ENCODE measurements around the gene NKPD1.

NKPD1 gene

GRCh38 chr19:45172611-45173208 lies 11.9 kb upstream of the NKPD1 start:
- no peak overlapping the region for H3K4me3 ChIP-seq (ENCODE audit: low read depth, low read length)
- no peak overlapping the region for H3K27ac ChIP-seq (ENCODE audit: low read depth, low read length)
- H3K36me3 ChIP-seq (ENCODE audit: insufficient read depth, low read length), result no peaks in the 10 kb centered on the region
- H3K4me1 ChIP-seq (ENCODE audit: control insufficient read depth, insufficient read depth, low read length, unreplicated experiment), result no peaks in the 10 kb centered on the region
- H2AFZ ChIP-seq (ENCODE audit: low read length, unreplicated experiment), result no peak overlapping the region
- H3K27me3 ChIP-seq (ENCODE audit: insufficient read depth, low read length), result no peaks in the 10 kb centered on the region
- no peaks in the 10 kb centered on the region for H3K79me2 ChIP-seq (ENCODE audit: control insufficient read depth, insufficient read depth, low read length, unreplicated experiment)

- H3K4me1 ChIP-seq (ENCODE audit: control insufficient read depth, insufficient read depth, low read length, unreplicated experiment), result no peaks in the 10 kb centered on the region
- no peak overlapping the region for H3K27ac ChIP-seq (ENCODE audit: low read depth, low read length)
- no peak overlapping the region for H3K4me3 ChIP-seq (ENCODE audit: low read depth, low read length)
- no peaks in the 10 kb centered on the region for H3K27me3 ChIP-seq (ENCODE audit: insufficient read depth, low read length)
- no peaks in the 10 kb centered on the region for H3K79me2 ChIP-seq (ENCODE audit: control insufficient read depth, insufficient read depth, low read length, unreplicated experiment)
- H3K36me3 ChIP-seq (ENCODE audit: insufficient read depth, low read length), result no peaks in the 10 kb centered on the region
- H2AFZ ChIP-seq (ENCODE audit: low read length, unreplicated experiment), result no peak overlapping the region
Observed at GRCh38 chr19:45172173-45172572, 11.4 kb upstream of the NKPD1 start.

- no peak overlapping the region for H2AFZ ChIP-seq (ENCODE audit: low read length, unreplicated experiment)
- no peaks in the 10 kb centered on the region for H3K79me2 ChIP-seq (ENCODE audit: control insufficient read depth, insufficient read depth, low read length, unreplicated experiment)
- H3K27ac ChIP-seq (ENCODE audit: low read depth, low read length), result no peak overlapping the region
- H3K4me1 ChIP-seq (ENCODE audit: control insufficient read depth, insufficient read depth, low read length, unreplicated experiment), result no peaks in the 10 kb centered on the region
- H3K4me3 ChIP-seq (ENCODE audit: low read depth, low read length), result no peak overlapping the region
- H3K27me3 ChIP-seq (ENCODE audit: insufficient read depth, low read length), result no peaks in the 10 kb centered on the region
- no peaks in the 10 kb centered on the region for H3K36me3 ChIP-seq (ENCODE audit: insufficient read depth, low read length)
Observed at GRCh38 chr19:45171211-45171623, 10.4 kb upstream of the NKPD1 start.

- H3K36me3 ChIP-seq (ENCODE audit: insufficient read depth, low read length), result no peaks in the 10 kb centered on the region
- no peak overlapping the region for H3K4me3 ChIP-seq (ENCODE audit: low read depth, low read length)
- no peak overlapping the region for H3K27ac ChIP-seq (ENCODE audit: low read depth, low read length)
- H3K27me3 ChIP-seq (ENCODE audit: insufficient read depth, low read length), result no peaks in the 10 kb centered on the region
- no peaks in the 10 kb centered on the region for H3K79me2 ChIP-seq (ENCODE audit: control insufficient read depth, insufficient read depth, low read length, unreplicated experiment)
- no peaks in the 10 kb centered on the region for H3K4me1 ChIP-seq (ENCODE audit: control insufficient read depth, insufficient read depth, low read length, unreplicated experiment)
- H2AFZ ChIP-seq (ENCODE audit: low read length, unreplicated experiment), result no peak overlapping the region
Observed at GRCh38 chr19:45170146-45171106, 9.6 kb upstream of the NKPD1 start.

GRCh38 chr19:45169602-45170001 lies 8.8 kb upstream of the NKPD1 start:
- Histone ChIP-seq H2AFZ (ENCODE audit: low read length, unreplicated experiment) (no peak overlapping the region), H3K27me3 (ENCODE audit: insufficient read depth, low read length) (no peaks in the 10 kb centered on the region), H3K4me3 (ENCODE audit: low read depth, low read length) (no peak overlapping the region), H3K27ac (ENCODE audit: low read depth, low read length) (no peak overlapping the region), H3K79me2 (ENCODE audit: control insufficient read depth, insufficient read depth, low read length, unreplicated experiment) (no peaks in the 10 kb centered on the region), H3K36me3 (ENCODE audit: insufficient read depth, low read length) (no peaks in the 10 kb centered on the region), H3K4me1 (ENCODE audit: control insufficient read depth, insufficient read depth, low read length, unreplicated experiment) (no peaks in the 10 kb centered on the region)

GRCh38 chr19:45168767-45169351 lies 8.1 kb upstream of the NKPD1 start:
- Histone ChIP-seq H2AFZ (ENCODE audit: low read length, unreplicated experiment) (no peak overlapping the region), H3K4me3 (ENCODE audit: low read depth, low read length) (no peak overlapping the region), H3K27ac (ENCODE audit: low read depth, low read length) (no peak overlapping the region), H3K36me3 (ENCODE audit: insufficient read depth, low read length) (no peaks in the 10 kb centered on the region), H3K27me3 (ENCODE audit: insufficient read depth, low read length) (no peaks in the 10 kb centered on the region), H3K4me1 (ENCODE audit: control insufficient read depth, insufficient read depth, low read length, unreplicated experiment) (peaks cover 5% of the 10 kb centered on the region), H3K79me2 (ENCODE audit: control insufficient read depth, insufficient read depth, low read length, unreplicated experiment) (no peaks in the 10 kb centered on the region)

GRCh38 chr19:45166723-45167252 lies 6.0 kb upstream of the NKPD1 start:
- H3K4me1 ChIP-seq (ENCODE audit: control insufficient read depth, insufficient read depth, low read length, unreplicated experiment), result peaks cover 5% of the 10 kb centered on the region
- no peak overlapping the region for H3K4me3 ChIP-seq (ENCODE audit: low read depth, low read length)
- no peaks in the 10 kb centered on the region for H3K36me3 ChIP-seq (ENCODE audit: insufficient read depth, low read length)
- H3K27ac ChIP-seq (ENCODE audit: low read depth, low read length), result no peak overlapping the region
- H3K79me2 ChIP-seq (ENCODE audit: control insufficient read depth, insufficient read depth, low read length, unreplicated experiment), result no peaks in the 10 kb centered on the region
- no peaks in the 10 kb centered on the region for H3K27me3 ChIP-seq (ENCODE audit: insufficient read depth, low read length)
- H2AFZ ChIP-seq (ENCODE audit: low read length, unreplicated experiment), result no peak overlapping the region

- Histone ChIP-seq H3K4me1 (ENCODE audit: control insufficient read depth, insufficient read depth, low read length, unreplicated experiment) (peaks cover 5% of the 10 kb centered on the region), H2AFZ (ENCODE audit: low read length, unreplicated experiment) (no peak overlapping the region), H3K79me2 (ENCODE audit: control insufficient read depth, insufficient read depth, low read length, unreplicated experiment) (no peaks in the 10 kb centered on the region), H3K27me3 (ENCODE audit: insufficient read depth, low read length) (no peaks in the 10 kb centered on the region), H3K36me3 (ENCODE audit: insufficient read depth, low read length) (no peaks in the 10 kb centered on the region), H3K4me3 (ENCODE audit: low read depth, low read length) (no peak overlapping the region), H3K27ac (ENCODE audit: low read depth, low read length) (no peak overlapping the region)
Observed at GRCh38 chr19:45164577-45165335, 4.0 kb upstream of the NKPD1 start.

GRCh38 chr19:45163751-45164460 lies 3.1 kb upstream of the NKPD1 start:
- Histone ChIP-seq H2AFZ (ENCODE audit: low read length, unreplicated experiment) (no peak overlapping the region), H3K36me3 (ENCODE audit: insufficient read depth, low read length) (no peaks in the 10 kb centered on the region), H3K4me1 (ENCODE audit: control insufficient read depth, insufficient read depth, low read length, unreplicated experiment) (peaks cover 5% of the 10 kb centered on the region), H3K27me3 (ENCODE audit: insufficient read depth, low read length) (no peaks in the 10 kb centered on the region), H3K79me2 (ENCODE audit: control insufficient read depth, insufficient read depth, low read length, unreplicated experiment) (no peaks in the 10 kb centered on the region), H3K4me3 (ENCODE audit: low read depth, low read length) (no peak overlapping the region), H3K27ac (ENCODE audit: low read depth, low read length) (no peak overlapping the region)

- peaks cover 5% of the 10 kb centered on the region for H3K4me1 ChIP-seq (ENCODE audit: control insufficient read depth, insufficient read depth, low read length, unreplicated experiment)
Observed at GRCh38 chr19:45163156-45163555, 2.4 kb upstream of the NKPD1 start.

More at GRCh38 chr19:45163156-45163555, 2.4 kb upstream of the NKPD1 start:
- H3K4me3 ChIP-seq (ENCODE audit: low read depth, low read length), result no peak overlapping the region
- no peak overlapping the region for H2AFZ ChIP-seq (ENCODE audit: low read length, unreplicated experiment)
- H3K79me2 ChIP-seq (ENCODE audit: control insufficient read depth, insufficient read depth, low read length, unreplicated experiment), result no peaks in the 10 kb centered on the region
- H3K27me3 ChIP-seq (ENCODE audit: insufficient read depth, low read length), result no peaks in the 10 kb centered on the region
- no peak overlapping the region for H3K27ac ChIP-seq (ENCODE audit: low read depth, low read length)
- H3K36me3 ChIP-seq (ENCODE audit: insufficient read depth, low read length), result no peaks in the 10 kb centered on the region
